Measurements from ENCODE around the gene CDKAL1. TPM values are rescaled to one million over a fixed set of nuclear protein-coding genes. Genes with fewer than 3 reads are reported as not detected.

Gene CDKAL1
- total and polyA plus RNA-seq, 2 of the 13 experiments (the other 11 are each of a cell fraction or from before 2014, with no cell fraction given), result 9.5 to 27.7 TPM

- intact Hi-C loops (cut with micrococcal nuclease; ENCODE audit: unreplicated experiment) (no loop called here), in situ Hi-C loops (cut with HindIII; ENCODE audit: extremely low pct_ligation_motif_present, low pct_unique_long_range_greater_than_20kb) (no loop called here)
- BruUV-seq (replicated peaks), result no TSS peak
- Histone ChIP-seq H4K20me1 (ENCODE audit: insufficient read depth, low read length) (no peaks in the 10 kb centered on the region), H3K4me3 (replicated peaks in 1 of 3; ENCODE audit: insufficient read depth in 1 of 3, low read depth in 2 of 3, low read length in 3 of 3) (no peak overlapping the region), H3K9me3 (ENCODE audit: low read length) (no peaks in the 10 kb centered on the region), H3K79me2 (ENCODE audit: insufficient read depth, low read length) (no peaks in the 10 kb centered on the region), H3K4me2 (ENCODE audit: low read depth, low read length) (no peak overlapping the region), H3K4me1 (ENCODE audit: insufficient read depth, low read length) (peaks cover 13% of the 10 kb centered on the region), H2AFZ (ENCODE audit: low read length) (no peak overlapping the region), H3K27ac (ENCODE audit: extremely low read length, insufficient read depth, low read length) (no peak overlapping the region), H3K36me3 (replicated peaks in 1 of 2; ENCODE audit: control insufficient read depth in 1 of 2, insufficient read depth in 2 of 2, low read length in 2 of 2) (no peaks in the 10 kb centered on the region), H3K9ac (ENCODE audit: insufficient read depth, low read depth, low read length) (no peak overlapping the region), H3K27me3 (ENCODE audit: control insufficient read depth in 1 of 2, insufficient read depth in 2 of 2, low read length in 2 of 2) (no peaks in the 10 kb centered on the region)
- ChIA-PET POLR2A (no interaction called here), CTCF (ENCODE audit: low intra/inter-chr PET ratio, low total read pairs) (no interaction called here)
- no peak for ATAC-seq
- no peak for FAIRE-seq
- WGBS (ENCODE audit: low lambda C conversion rate), result 84% methylated on average over 2 of the region's 2 CpGs
- TF ChIP-seq YEATS2 (CRISPR knock-in tag; IDR thresholded peaks at IDR 0.05; ENCODE audit: borderline replicate concordance) (no peak), ZNF441 (CRISPR knock-in tag; IDR thresholded peaks at IDR 0.05; ENCODE audit: borderline replicate concordance) (no peak), MAFK (conservative IDR thresholded peaks at IDR 0.05 in 1 of 2, IDR thresholded peaks at IDR 0.05 in 1 of 2; ENCODE audit: low read length in 2 of 2) (peak; percentile 98 to 99), MAFF (IDR thresholded peaks at IDR 0.05; ENCODE audit: low read depth, low read length) (peak; percentile 98)
- DNase-seq (ENCODE audit: low spot score), result no peak
Observed at GRCh38 chr6:20850686-20851416, 316.6 kb downstream of the CDKAL1 start.

- in situ Hi-C loops (cut with HindIII; ENCODE audit: extremely low pct_ligation_motif_present, low pct_unique_long_range_greater_than_20kb), result no loop called here
- no peaks in the 10 kb centered on the region for H3K79me2 ChIP-seq (ENCODE audit: insufficient read depth, low read length)
- 95% methylated on average over 1 of the region's 1 CpG for WGBS (ENCODE audit: low lambda C conversion rate)
- ChIA-PET CTCF (ENCODE audit: low intra/inter-chr PET ratio, low total read pairs) (no interaction called here), POLR2A (no interaction called here)
- no TSS peak for BruUV-seq (replicated peaks)
- peaks cover 13% of the 10 kb centered on the region for H3K4me1 ChIP-seq (ENCODE audit: insufficient read depth, low read length)
- no peak overlapping the region for H3K27ac ChIP-seq (ENCODE audit: extremely low read length, insufficient read depth, low read length)
- no peaks in the 10 kb centered on the region for H3K27me3 ChIP-seq (ENCODE audit: control insufficient read depth in 1 of 2, insufficient read depth in 2 of 2, low read length in 2 of 2)
- H3K9me3 ChIP-seq (ENCODE audit: low read length), result no peaks in the 10 kb centered on the region
- no peak overlapping the region for H3K4me3 ChIP-seq (replicated peaks in 1 of 3; ENCODE audit: insufficient read depth in 1 of 3, low read depth in 2 of 3, low read length in 3 of 3)
- no peak for FAIRE-seq
- no peak for DNase-seq (ENCODE audit: low spot score)
- intact Hi-C loops (cut with micrococcal nuclease; ENCODE audit: unreplicated experiment), result no loop called here
- TF ChIP-seq ZNF83 (CRISPR knock-in tag; IDR thresholded peaks at IDR 0.05; ENCODE audit: borderline replicate concordance), result no peak
- TF ChIP-seq TFE3 (CRISPR knock-in tag; IDR thresholded peaks at IDR 0.05), result no peak
- TF ChIP-seq MBNL3 (CRISPR knock-in tag; conservative IDR thresholded peaks at IDR 0.05), result no peak
- TF ChIP-seq TP53 (CRISPR knock-in tag; conservative IDR thresholded peaks at IDR 0.05), result no peak
- TF ChIP-seq SNAI1 (CRISPR knock-in tag; IDR thresholded peaks at IDR 0.05; ENCODE audit: borderline replicate concordance), result no peak
- TF ChIP-seq RXRB (CRISPR knock-in tag; IDR thresholded peaks at IDR 0.05; ENCODE audit: borderline replicate concordance), result no peak
- no peak for TF ChIP-seq RELA (CRISPR knock-in tag; IDR thresholded peaks at IDR 0.05)
- TF ChIP-seq ATRX (CRISPR knock-in tag; IDR thresholded peaks at IDR 0.05; ENCODE audit: borderline replicate concordance), result no peak
- TF ChIP-seq TBX3 (IDR thresholded peaks at IDR 0.05; ENCODE audit: borderline replicate concordance), result no peak
- TF ChIP-seq ZNF446 (CRISPR knock-in tag; IDR thresholded peaks at IDR 0.05), result no peak
- no peaks in the 10 kb centered on the region for H3K36me3 ChIP-seq (replicated peaks in 1 of 2; ENCODE audit: control insufficient read depth in 1 of 2, insufficient read depth in 2 of 2, low read length in 2 of 2)
- H3K9ac ChIP-seq (ENCODE audit: insufficient read depth, low read depth, low read length), result no peak overlapping the region
- ATAC-seq, result no peak
- no peak overlapping the region for H2AFZ ChIP-seq (ENCODE audit: low read length)
- no peak overlapping the region for H3K4me2 ChIP-seq (ENCODE audit: low read depth, low read length)
- no peaks in the 10 kb centered on the region for H4K20me1 ChIP-seq (ENCODE audit: insufficient read depth, low read length)
Observed at GRCh38 chr6:20851795-20852194, 317.5 kb downstream of the CDKAL1 start.
